ENCODE data around the gene SPEM2. TPM values are rescaled to one million over a fixed set of nuclear protein-coding genes. Genes with fewer than 3 reads are reported as not detected.
A peak's percentile ranks its signal among the peaks of the same experiment; 100 is the strongest.
"Not testable (repeated sequence)": the region's sequence is repeated elsewhere in the genome, so short reads cannot be mapped to it uniquely, and the experiment has no call there.

SPEM2 gene
- total and polyA plus RNA-seq, 2 experiments from 2014 or later: not detected

GRCh38 chr17:7467498-7467897, 42.1 kb downstream of the SPEM2 start:
- H3K9me2 ChIP-seq (replicated peaks; ENCODE audit: insufficient read depth): no peaks in the 10 kb centered on the region
- no peak overlapping the region for H3K4me2 ChIP-seq
- no peaks in the 10 kb centered on the region for H3K9me3 ChIP-seq (ENCODE audit: low read depth)
- no peaks in the 10 kb centered on the region for H3K27me3 ChIP-seq
- peaks cover 51% of the 10 kb centered on the region for H4K20me1 ChIP-seq (ENCODE audit: insufficient read depth, poor library complexity, severe bottlenecking)
- no peak for DNase-seq (ENCODE audit: low spot score)
- no peak overlapping the region for H2AFZ ChIP-seq
- no peaks in the 10 kb centered on the region for H3K4me1 ChIP-seq (ENCODE audit: insufficient read depth)
- TF ChIP-seq CTCF (IDR thresholded peaks at IDR 0.05; ENCODE audit: poor library complexity) (no peak), EZH2 (IDR thresholded peaks at IDR 0.05; ENCODE audit: borderline replicate concordance) (no peak), EZH2phosphoT487 (IDR thresholded peaks at IDR 0.05; ENCODE audit: low read depth, severe bottlenecking, unreplicated experiment) (no peak)
- 94% methylated on average over 3 of the region's 3 CpGs for WGBS (ENCODE audit: low lambda C conversion rate, missing lambda C conversion rate)
- no peak overlapping the region for H3K4me3 ChIP-seq
- H3K27ac ChIP-seq: no peak overlapping the region
- no peaks in the 10 kb centered on the region for H3K36me3 ChIP-seq (replicated peaks; ENCODE audit: insufficient read depth, low read depth)
- peaks cover 64% of the 10 kb centered on the region for H3K79me2 ChIP-seq

- Histone ChIP-seq H3K79me2 (peaks cover 70% of the 10 kb centered on the region), H3K36me3 (replicated peaks; ENCODE audit: insufficient read depth, low read depth) (no peaks in the 10 kb centered on the region), H3K9me3 (ENCODE audit: low read depth) (no peaks in the 10 kb centered on the region), H3K4me3 (no peak overlapping the region), H4K20me1 (ENCODE audit: insufficient read depth, poor library complexity, severe bottlenecking) (peaks cover 52% of the 10 kb centered on the region), H2AFZ (no peak overlapping the region), H3K9me2 (replicated peaks; ENCODE audit: insufficient read depth) (no peaks in the 10 kb centered on the region), H3K27ac (no peak overlapping the region), H3K27me3 (no peaks in the 10 kb centered on the region), H3K4me1 (ENCODE audit: insufficient read depth) (no peaks in the 10 kb centered on the region), H3K4me2 (no peak overlapping the region)
- 97% methylated on average over 11 of the region's 11 CpGs for WGBS (ENCODE audit: low lambda C conversion rate, missing lambda C conversion rate)
- TF ChIP-seq EZH2phosphoT487 (IDR thresholded peaks at IDR 0.05; ENCODE audit: low read depth, severe bottlenecking, unreplicated experiment) (no peak), EZH2 (IDR thresholded peaks at IDR 0.05; ENCODE audit: borderline replicate concordance) (no peak), CTCF (IDR thresholded peaks at IDR 0.05; ENCODE audit: poor library complexity) (no peak)
- DNase-seq (ENCODE audit: low spot score): no peak
Observed at GRCh38 chr17:7468290-7468689, 42.9 kb downstream of the SPEM2 start.

- no peaks in the 10 kb centered on the region for H3K36me3 ChIP-seq (replicated peaks; ENCODE audit: insufficient read depth, low read depth)
- no peaks in the 10 kb centered on the region for H3K9me2 ChIP-seq (replicated peaks; ENCODE audit: insufficient read depth)
- H3K4me2 ChIP-seq: no peak overlapping the region
- H3K27ac ChIP-seq: peak overlapping the region; percentile 20
- H3K27me3 ChIP-seq: no peaks in the 10 kb centered on the region
- no peak for DNase-seq (ENCODE audit: low spot score)
- peaks cover 58% of the 10 kb centered on the region for H4K20me1 ChIP-seq (ENCODE audit: insufficient read depth, poor library complexity, severe bottlenecking)
- H3K79me2 ChIP-seq: peaks cover 76% of the 10 kb centered on the region
- no peaks in the 10 kb centered on the region for H3K4me1 ChIP-seq (ENCODE audit: insufficient read depth)
- 66% methylated on average over 12 of the region's 12 CpGs for WGBS (ENCODE audit: low lambda C conversion rate, missing lambda C conversion rate)
- no peak for TF ChIP-seq EZH2 (IDR thresholded peaks at IDR 0.05; ENCODE audit: borderline replicate concordance)
- no peak for TF ChIP-seq CTCF (IDR thresholded peaks at IDR 0.05; ENCODE audit: poor library complexity)
- TF ChIP-seq EZH2phosphoT487 (IDR thresholded peaks at IDR 0.05; ENCODE audit: low read depth, severe bottlenecking, unreplicated experiment): no peak
- no peak overlapping the region for H3K4me3 ChIP-seq
- H3K9me3 ChIP-seq (ENCODE audit: low read depth): no peaks in the 10 kb centered on the region
- H2AFZ ChIP-seq: no peak overlapping the region
Observed at GRCh38 chr17:7468804-7469389, 43.5 kb downstream of the SPEM2 start.

GRCh38 chr17:7469843-7470242, 44.4 kb downstream of the SPEM2 start:
- not testable (repeated sequence) for H3K27me3 ChIP-seq; H3K4me3 ChIP-seq; H3K9me3 ChIP-seq (ENCODE audit: low read depth); H3K4me1 ChIP-seq (ENCODE audit: insufficient read depth); H2AFZ ChIP-seq; H3K4me2 ChIP-seq; H3K27ac ChIP-seq; H3K36me3 ChIP-seq (replicated peaks; ENCODE audit: insufficient read depth, low read depth); DNase-seq (ENCODE audit: low spot score); H3K9me2 ChIP-seq (replicated peaks; ENCODE audit: insufficient read depth)
- 95% methylated on average over 12 of the region's 12 CpGs for WGBS (ENCODE audit: low lambda C conversion rate, missing lambda C conversion rate)
- H4K20me1 ChIP-seq (ENCODE audit: insufficient read depth, poor library complexity, severe bottlenecking): peaks cover 67% of the 10 kb centered on the region
- H3K79me2 ChIP-seq: peaks cover 86% of the 10 kb centered on the region

- H3K9me2 ChIP-seq (replicated peaks; ENCODE audit: insufficient read depth); H3K9me3 ChIP-seq (ENCODE audit: low read depth); H3K4me3 ChIP-seq; H2AFZ ChIP-seq; H3K27me3 ChIP-seq; H3K4me2 ChIP-seq; H3K36me3 ChIP-seq (replicated peaks; ENCODE audit: insufficient read depth, low read depth); H3K27ac ChIP-seq; DNase-seq (ENCODE audit: low spot score): not testable (repeated sequence)
- Histone ChIP-seq H3K4me1 (ENCODE audit: insufficient read depth) (peaks cover 10% of the 10 kb centered on the region), H3K79me2 (peaks cover 92% of the 10 kb centered on the region), H4K20me1 (ENCODE audit: insufficient read depth, poor library complexity, severe bottlenecking) (peaks cover 73% of the 10 kb centered on the region)
- 92% methylated on average over 8 of the region's 8 CpGs for WGBS (ENCODE audit: low lambda C conversion rate, missing lambda C conversion rate)
Observed at GRCh38 chr17:7470457-7470973, 45.1 kb downstream of the SPEM2 start.
